ENCODE measurements around the gene TNRC6C.

TNRC6C gene

GRCh38 chr17:78132084-78132676 is 173.7 kb downstream of the TNRC6C start:
- TF ChIP-seq CTCF (IDR thresholded peaks at IDR 0.05; ENCODE audit: low read depth, low read length) = no peak
- H3K9me3 ChIP-seq = no peaks in the 10 kb centered on the region
- no peaks in the 10 kb centered on the region for H3K4me1 ChIP-seq
- H3K27me3 ChIP-seq = 0 out of 2 replicates have a peak, but pooled peaks cover 4% of the 10 kb centered on the region
- DNase-seq = no peak
- no peaks in the 10 kb centered on the region for H3K36me3 ChIP-seq
- no peak overlapping the region for H3K4me3 ChIP-seq (ENCODE audit: low read depth, low read length)

- Histone ChIP-seq H3K36me3 (no peaks in the 10 kb centered on the region), H3K4me3 (ENCODE audit: low read depth, low read length) (no peak overlapping the region), H3K27me3 (0 out of 2 replicates have a peak, but pooled peaks cover 4% of the 10 kb centered on the region), H3K4me1 (no peaks in the 10 kb centered on the region), H3K9me3 (no peaks in the 10 kb centered on the region)
- DNase-seq = no peak
- TF ChIP-seq CTCF (IDR thresholded peaks at IDR 0.05; ENCODE audit: low read depth, low read length) = no peak
Observed at GRCh38 chr17:78132767-78133178, 174.3 kb downstream of the TNRC6C start.

GRCh38 chr17:78133179-78133951 is 174.9 kb downstream of the TNRC6C start:
- Histone ChIP-seq H3K4me1 (no peaks in the 10 kb centered on the region), H3K9me3 (no peaks in the 10 kb centered on the region), H3K36me3 (no peaks in the 10 kb centered on the region), H3K4me3 (ENCODE audit: low read depth, low read length) (no peak overlapping the region), H3K27me3 (0 out of 2 replicates have a peak, but pooled peaks cover 4% of the 10 kb centered on the region)
- peak; percentile 14 for DNase-seq
- TF ChIP-seq CTCF (IDR thresholded peaks at IDR 0.05; ENCODE audit: low read depth, low read length) = no peak

- DNase-seq = peak; percentile 68
- H3K27me3 ChIP-seq = 0 out of 2 replicates have a peak, but pooled peaks cover 4% of the 10 kb centered on the region
- no peak overlapping the region for H3K4me3 ChIP-seq (ENCODE audit: low read depth, low read length)
Observed at GRCh38 chr17:78133971-78134898, 175.7 kb downstream of the TNRC6C start.

GRCh38 chr17:78134899-78135385 is 176.4 kb downstream of the TNRC6C start:
- no peak for DNase-seq
- H3K27me3 ChIP-seq = 0 out of 2 replicates have a peak, but pooled peaks cover 4% of the 10 kb centered on the region
- H3K9me3 ChIP-seq = no peaks in the 10 kb centered on the region
- no peak overlapping the region for H3K4me3 ChIP-seq (ENCODE audit: low read depth, low read length)
- no peaks in the 10 kb centered on the region for H3K36me3 ChIP-seq
- TF ChIP-seq CTCF (IDR thresholded peaks at IDR 0.05; ENCODE audit: low read depth, low read length) = no peak
- H3K4me1 ChIP-seq = no peaks in the 10 kb centered on the region

More at GRCh38 chr17:78133971-78134898, 175.7 kb downstream of the TNRC6C start:
- Histone ChIP-seq H3K9me3 (no peaks in the 10 kb centered on the region), H3K36me3 (no peaks in the 10 kb centered on the region), H3K4me1 (no peaks in the 10 kb centered on the region)
- peak; percentile 61 for TF ChIP-seq CTCF (IDR thresholded peaks at IDR 0.05; ENCODE audit: low read depth, low read length)
